ENCODE measurements around the gene C4orf51. TPM values are rescaled to one million over a fixed set of nuclear protein-coding genes. Genes with fewer than 3 reads are reported as not detected.
"Not testable (repeated sequence)": the region's sequence is repeated elsewhere in the genome, so short reads cannot be mapped to it uniquely, and the experiment has no call there.

C4orf51 gene
- total and polyA plus RNA-seq, 2 donors (not counting 1 experiment from before 2014, with no cell fraction given): not detected

GRCh38 chr4:145635630-145636029 lies 44.3 kb upstream of the C4orf51 start:
- no peak overlapping the region for H3K4me3 Mint-ChIP-seq
- H3K36me3 ChIP-seq (replicated peaks in 1 of 2; ENCODE audit: control extremely low read depth in 1 of 2, control insufficient read depth in 1 of 2, extremely low read depth in 1 of 2, insufficient read depth in 2 of 2, low read length in 1 of 2): peaks cover 0 to 2% of the 10 kb centered on the region in 2 experiments
- H3K27ac Mint-ChIP-seq: no peak overlapping the region
- TF ChIP-seq CTCF (IDR thresholded peaks at IDR 0.05) (no peak), EZH2 (IDR thresholded peaks at IDR 0.05; ENCODE audit: borderline replicate concordance, insufficient read depth, low read depth, low read length, poor library complexity, severe bottlenecking) (no peak)
- CTCF ChIA-PET: interaction anchor here (0.9 kb wide), 1 partner anchor 19 kb away, joined by 3 read pairs; no protein-coding TSS in a partner anchor
- no peak overlapping the region for H3K9ac ChIP-seq (ENCODE audit: low read length)
- H3K9me3 ChIP-seq (ENCODE audit: control extremely low read depth in 1 of 3, control insufficient read depth in 2 of 3, insufficient read depth in 1 of 3, low read length in 2 of 3): no peaks in the 10 kb centered on the region
- H3K27me3 ChIP-seq (replicated peaks in 1 of 4; ENCODE audit: control extremely low read depth in 1 of 4, control insufficient read depth in 3 of 4, insufficient read depth in 4 of 4, low read length in 3 of 4): no peaks in the 10 kb centered on the region
- no peak for DNase-seq
- peaks cover 5% of the 10 kb centered on the region for H3K4me1 Mint-ChIP-seq
- H4K20me1 ChIP-seq (ENCODE audit: control insufficient read depth, insufficient read depth, low read length, poor library complexity, severe bottlenecking): no peaks in the 10 kb centered on the region
- no peak overlapping the region for H3K4me2 ChIP-seq (replicated peaks; ENCODE audit: low read depth, low read length, poor library complexity, severe bottlenecking)
- H3K4me1 ChIP-seq (ENCODE audit: control insufficient read depth in 2 of 2, insufficient read depth in 2 of 2, low read length in 2 of 2): no peaks in the 10 kb centered on the region
- no peaks in the 10 kb centered on the region for H3K27me3 Mint-ChIP-seq
- no peak overlapping the region for H3K27ac ChIP-seq (ENCODE audit: low read length in 2 of 2)
- H3K79me2 ChIP-seq (ENCODE audit: control insufficient read depth, insufficient read depth, low read length): peaks cover 13% of the 10 kb centered on the region
- no peak overlapping the region for H3K4me3 ChIP-seq (ENCODE audit: control extremely low read depth in 1 of 5, extremely low read depth in 1 of 5, insufficient read depth in 1 of 5, low read depth in 2 of 5, low read length in 4 of 5)
- intact Hi-C loops (cut with micrococcal nuclease): no loop called here
- no peak for ATAC-seq (ENCODE audit: low read depth)
- POLR2A ChIA-PET: no interaction called here
- H2AFZ ChIP-seq (ENCODE audit: insufficient read depth, low read depth, low read length, poor library complexity, severe bottlenecking): no peak overlapping the region
- H3K9me3 Mint-ChIP-seq (ENCODE audit: insufficient read depth): no peaks in the 10 kb centered on the region

- Histone ChIP-seq H3K9ac (ENCODE audit: low read length) (no peak overlapping the region), H4K20me1 (ENCODE audit: control insufficient read depth, insufficient read depth, low read length, poor library complexity, severe bottlenecking) (no peaks in the 10 kb centered on the region), H3K27me3 (replicated peaks in 1 of 4; ENCODE audit: control extremely low read depth in 1 of 4, control insufficient read depth in 3 of 4, insufficient read depth in 4 of 4, low read length in 3 of 4) (no peaks in the 10 kb centered on the region), H3K27ac (ENCODE audit: low read length in 2 of 2) (no peak overlapping the region), H3K4me2 (replicated peaks; ENCODE audit: low read depth, low read length, poor library complexity, severe bottlenecking) (no peak overlapping the region), H3K36me3 (replicated peaks in 1 of 2; ENCODE audit: control extremely low read depth in 1 of 2, control insufficient read depth in 1 of 2, extremely low read depth in 1 of 2, insufficient read depth in 2 of 2, low read length in 1 of 2) (peaks cover 0 to 2% of the 10 kb centered on the region in 2 experiments), H2AFZ (ENCODE audit: insufficient read depth, low read depth, low read length, poor library complexity, severe bottlenecking) (no peak overlapping the region), H3K4me1 (ENCODE audit: control insufficient read depth in 2 of 2, insufficient read depth in 2 of 2, low read length in 2 of 2) (no peaks in the 10 kb centered on the region), H3K79me2 (ENCODE audit: control insufficient read depth, insufficient read depth, low read length) (peaks cover 3% of the 10 kb centered on the region), H3K4me3 (ENCODE audit: control extremely low read depth in 1 of 5, extremely low read depth in 1 of 5, insufficient read depth in 1 of 5, low read depth in 2 of 5, low read length in 4 of 5) (no peak overlapping the region), H3K9me3 (ENCODE audit: control extremely low read depth in 1 of 3, control insufficient read depth in 2 of 3, insufficient read depth in 1 of 3, low read length in 2 of 3) (no peaks in the 10 kb centered on the region)
- DNase-seq: no peak
- POLR2A ChIA-PET: no interaction called here
- Mint-ChIP-seq H3K27ac (no peak overlapping the region), H3K9me3 (ENCODE audit: insufficient read depth) (no peaks in the 10 kb centered on the region), H3K4me3 (no peak overlapping the region), H3K27me3 (no peaks in the 10 kb centered on the region), H3K4me1 (no peaks in the 10 kb centered on the region)
- intact Hi-C loops (cut with micrococcal nuclease): no loop called here
- no CpG with 5 or more reads among the region's 6 CpGs for WGBS (ENCODE audit: insufficient coverage)
- TF ChIP-seq CTCF (IDR thresholded peaks at IDR 0.05) (no peak), EZH2 (IDR thresholded peaks at IDR 0.05; ENCODE audit: borderline replicate concordance, insufficient read depth, low read depth, low read length, poor library complexity, severe bottlenecking) (no peak)
- CTCF ChIA-PET: no interaction called here
- no peak for ATAC-seq (ENCODE audit: low read depth)
Measured at GRCh38 chr4:145639186-145639698, 40.7 kb upstream of the C4orf51 start.

DNA sequence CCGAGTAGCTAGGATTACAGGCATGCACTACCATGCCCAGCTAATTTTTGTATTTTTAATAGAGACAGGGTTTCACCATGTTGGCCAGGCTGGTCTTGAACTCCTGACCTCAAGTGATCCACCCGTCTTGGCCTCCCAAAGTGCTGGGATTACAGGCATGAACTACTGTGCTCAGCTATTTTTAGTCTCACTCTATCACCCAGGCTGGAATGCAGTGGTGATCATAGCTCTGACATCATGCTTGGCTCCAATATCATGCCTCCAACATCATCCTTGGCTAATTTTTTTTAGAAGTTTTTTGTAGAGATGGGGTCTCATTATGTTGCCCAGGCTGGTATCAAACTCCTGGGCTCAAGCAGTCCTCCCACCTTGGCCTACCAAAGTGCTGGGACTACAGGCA lies 39.7 kb upstream of the C4orf51 start:
- POLR2A ChIA-PET; H3K27me3 ChIP-seq (replicated peaks in 1 of 4; ENCODE audit: control extremely low read depth in 1 of 4, control insufficient read depth in 3 of 4, insufficient read depth in 4 of 4, low read length in 3 of 4); H3K79me2 ChIP-seq (ENCODE audit: control insufficient read depth, insufficient read depth, low read length); H3K9ac ChIP-seq (ENCODE audit: low read length); ATAC-seq (ENCODE audit: low read depth); H3K4me3 ChIP-seq (ENCODE audit: control extremely low read depth in 1 of 5, extremely low read depth in 1 of 5, insufficient read depth in 1 of 5, low read depth in 2 of 5, low read length in 4 of 5); H2AFZ ChIP-seq (ENCODE audit: insufficient read depth, low read depth, low read length, poor library complexity, severe bottlenecking); H3K27ac ChIP-seq (ENCODE audit: low read length in 2 of 2); H4K20me1 ChIP-seq (ENCODE audit: control insufficient read depth, insufficient read depth, low read length, poor library complexity, severe bottlenecking); DNase-seq; H3K27me3 Mint-ChIP-seq; H3K9me3 Mint-ChIP-seq (ENCODE audit: insufficient read depth); H3K9me3 ChIP-seq (ENCODE audit: control extremely low read depth in 1 of 3, control insufficient read depth in 2 of 3, insufficient read depth in 1 of 3, low read length in 2 of 3); intact Hi-C loops (cut with micrococcal nuclease); H3K36me3 ChIP-seq (replicated peaks in 1 of 2; ENCODE audit: control extremely low read depth in 1 of 2, control insufficient read depth in 1 of 2, extremely low read depth in 1 of 2, insufficient read depth in 2 of 2, low read length in 1 of 2); H3K4me1 ChIP-seq (ENCODE audit: control insufficient read depth in 2 of 2, insufficient read depth in 2 of 2, low read length in 2 of 2); H3K4me2 ChIP-seq (replicated peaks; ENCODE audit: low read depth, low read length, poor library complexity, severe bottlenecking); H3K27ac Mint-ChIP-seq; CTCF ChIA-PET; H3K4me1 Mint-ChIP-seq; H3K4me3 Mint-ChIP-seq: not testable (repeated sequence)
- WGBS (ENCODE audit: insufficient coverage): 90% methylated on average over 1 of the region's 2 CpGs

Measured in B cell (primary cell).